WERI-Rb-1 (cell line): ENCODE data around the gene RIT2.

Experiments
- DNase-seq: peaks from one replicate; pipeline ENCODE4 v3.0.0-alpha.2; 2020
- H3K27ac ChIP-seq: fragments of 250-450 bp; sonication (Bioruptor Pico); 2 replicates; pipeline ENCODE4 v1.5.1; 2020; ENCODE audit warnings: mild to moderate bottlenecking, moderate library complexity
- H3K27me3 ChIP-seq: fragments of 250-450 bp; sonication (Bioruptor Pico); 2 replicates; pipeline ENCODE4 v1.5.1; 2021; ENCODE audit warnings: mild to moderate bottlenecking, low read depth, moderate library complexity; ENCODE audit not compliant: insufficient read depth, severe bottlenecking
- H3K36me3 ChIP-seq: fragments of 250-450 bp; sonication (Bioruptor Pico); 2 replicates; pipeline ENCODE4 v1.5.1; 2020; ENCODE audit warnings: mild to moderate bottlenecking, moderate library complexity
- H3K4me3 ChIP-seq: 2 replicates; pipeline ENCODE4 v1.5.1; 2011; ENCODE audit warnings: low read depth, mild to moderate bottlenecking, control low read depth, low read length
- H3K9me3 ChIP-seq: fragments of 250-450 bp; sonication (Bioruptor Pico); 2 replicates; pipeline ENCODE4 v1.5.1; 2021; ENCODE audit warnings: mild to moderate bottlenecking, moderate library complexity; ENCODE audit not compliant: severe bottlenecking
- CTCF ChIP-seq: IDR thresholded peaks from 2 replicates; pipeline ENCODE4 v1.5.1; 2011; ENCODE audit warnings: low read depth, mild to moderate bottlenecking, control low read depth, inconsistent platforms, low read length

Gene RIT2

GRCh38 chr18:42958353-42958752, 157.1 kb downstream of the RIT2 start:
- H3K36me3 ChIP-seq: no peaks in the 10 kb centered on the region
- H3K9me3 ChIP-seq: no peaks in the 10 kb centered on the region
- no peak overlapping the region for H3K27ac ChIP-seq
- H3K27me3 ChIP-seq: no peaks in the 10 kb centered on the region
- no peak for DNase-seq
- TF ChIP-seq CTCF: no peak
- no peak overlapping the region for H3K4me3 ChIP-seq

- H3K9me3 ChIP-seq: no peaks in the 10 kb centered on the region
- H3K36me3 ChIP-seq: no peaks in the 10 kb centered on the region
- no peak for DNase-seq
Measured at GRCh38 chr18:42956287-42956686, 159.2 kb downstream of the RIT2 start.

GRCh38 chr18:42954887-42955286, 160.6 kb downstream of the RIT2 start:
- Histone ChIP-seq H3K27me3 (no peaks in the 10 kb centered on the region), H3K4me3 (no peak overlapping the region), H3K27ac (no peak overlapping the region), H3K36me3 (no peaks in the 10 kb centered on the region), H3K9me3 (no peaks in the 10 kb centered on the region)
- no peak for DNase-seq
- TF ChIP-seq CTCF: no peak

More at GRCh38 chr18:42956287-42956686, 159.2 kb downstream of the RIT2 start:
- no peak for TF ChIP-seq CTCF
- Histone ChIP-seq H3K27me3 (no peaks in the 10 kb centered on the region), H3K4me3 (no peak overlapping the region), H3K27ac (no peak overlapping the region)

- TF ChIP-seq CTCF: no peak
- H3K27ac ChIP-seq: no peak overlapping the region
- no peak overlapping the region for H3K4me3 ChIP-seq
- DNase-seq: no peak
- no peaks in the 10 kb centered on the region for H3K9me3 ChIP-seq
- H3K27me3 ChIP-seq: no peaks in the 10 kb centered on the region
- H3K36me3 ChIP-seq: no peaks in the 10 kb centered on the region
Measured at GRCh38 chr18:42953306-42953705, 162.2 kb downstream of the RIT2 start.

GRCh38 chr18:42950732-42951131, 164.8 kb downstream of the RIT2 start:
- H3K4me3 ChIP-seq: no peak overlapping the region
- H3K9me3 ChIP-seq: no peaks in the 10 kb centered on the region
- H3K36me3 ChIP-seq: no peaks in the 10 kb centered on the region
- no peak for TF ChIP-seq CTCF
- no peak for DNase-seq
- H3K27me3 ChIP-seq: no peaks in the 10 kb centered on the region
- H3K27ac ChIP-seq: no peak overlapping the region

- no peak overlapping the region for H3K27ac ChIP-seq
- no peak for TF ChIP-seq CTCF
- no peak overlapping the region for H3K4me3 ChIP-seq
- H3K9me3 ChIP-seq: no peaks in the 10 kb centered on the region
- H3K36me3 ChIP-seq: no peaks in the 10 kb centered on the region
- DNase-seq: no peak
- H3K27me3 ChIP-seq: no peaks in the 10 kb centered on the region
Measured at GRCh38 chr18:42948831-42949230, 166.7 kb downstream of the RIT2 start.
